ENCODE data around the gene SLC30A7. TPM values are rescaled to one million over a fixed set of nuclear protein-coding genes. Genes with fewer than 3 reads are reported as not detected.
"Not testable (repeated sequence)": the region's sequence is repeated elsewhere in the genome, so short reads cannot be mapped to it uniquely, and the experiment has no call there.

SLC30A7 gene, protein sequence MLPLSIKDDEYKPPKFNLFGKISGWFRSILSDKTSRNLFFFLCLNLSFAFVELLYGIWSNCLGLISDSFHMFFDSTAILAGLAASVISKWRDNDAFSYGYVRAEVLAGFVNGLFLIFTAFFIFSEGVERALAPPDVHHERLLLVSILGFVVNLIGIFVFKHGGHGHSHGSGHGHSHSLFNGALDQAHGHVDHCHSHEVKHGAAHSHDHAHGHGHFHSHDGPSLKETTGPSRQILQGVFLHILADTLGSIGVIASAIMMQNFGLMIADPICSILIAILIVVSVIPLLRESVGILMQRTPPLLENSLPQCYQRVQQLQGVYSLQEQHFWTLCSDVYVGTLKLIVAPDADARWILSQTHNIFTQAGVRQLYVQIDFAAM
- 43.1 and 43.7 TPM in 2 replicates for total RNA-seq

DNA sequence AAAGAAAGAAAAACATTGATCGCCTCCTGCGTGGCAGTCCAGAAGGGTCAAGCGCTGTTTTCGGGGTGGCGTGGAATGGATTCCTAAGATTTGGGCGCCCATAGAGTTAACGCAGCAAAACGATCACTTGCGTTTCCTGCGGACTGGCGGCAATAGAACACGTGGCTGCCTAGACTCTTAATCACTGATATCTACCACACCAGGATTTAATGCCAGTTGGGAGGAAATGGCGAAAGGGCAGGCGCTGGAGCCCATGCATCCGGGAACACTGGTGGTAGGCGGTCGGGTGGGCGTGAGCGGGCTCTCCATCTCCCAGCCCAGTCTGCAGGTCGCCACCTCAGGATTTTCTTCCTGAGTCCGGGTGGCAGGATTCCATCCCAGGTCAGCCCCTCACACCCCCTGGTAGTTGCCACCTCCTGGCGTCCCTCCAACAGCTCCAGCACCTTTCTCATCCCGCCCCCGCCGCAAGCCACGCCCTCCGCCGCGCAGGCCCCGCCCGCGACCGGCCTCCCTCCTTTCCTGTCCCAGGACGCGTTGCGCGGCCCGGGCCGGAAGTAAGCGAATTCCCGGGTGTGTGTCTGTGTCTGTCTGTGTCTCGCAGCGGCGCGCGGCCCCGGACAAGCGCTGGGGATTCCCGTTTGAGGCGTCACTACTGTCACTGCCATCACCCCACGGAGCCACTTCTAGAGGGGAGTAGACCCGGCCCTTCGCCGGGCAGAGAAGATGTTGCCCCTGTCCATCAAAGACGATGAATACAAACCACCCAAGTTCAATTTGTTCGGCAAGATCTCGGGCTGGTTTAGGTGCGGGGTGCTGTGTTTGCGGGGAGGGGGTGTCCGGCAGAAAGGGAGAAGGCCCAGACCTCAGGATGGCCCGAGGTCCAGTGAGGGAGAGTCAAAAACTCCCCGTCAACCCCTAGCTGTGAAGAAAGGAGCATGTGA is at the start of gene SLC30A7:
Gene SLC30A7 (plus strand): TSS at position 551 of the 941 bp plus-strand sequence. CDS start 173 bp downstream, at position 724.
- DNase-seq, result peak; percentile 93

DNA sequence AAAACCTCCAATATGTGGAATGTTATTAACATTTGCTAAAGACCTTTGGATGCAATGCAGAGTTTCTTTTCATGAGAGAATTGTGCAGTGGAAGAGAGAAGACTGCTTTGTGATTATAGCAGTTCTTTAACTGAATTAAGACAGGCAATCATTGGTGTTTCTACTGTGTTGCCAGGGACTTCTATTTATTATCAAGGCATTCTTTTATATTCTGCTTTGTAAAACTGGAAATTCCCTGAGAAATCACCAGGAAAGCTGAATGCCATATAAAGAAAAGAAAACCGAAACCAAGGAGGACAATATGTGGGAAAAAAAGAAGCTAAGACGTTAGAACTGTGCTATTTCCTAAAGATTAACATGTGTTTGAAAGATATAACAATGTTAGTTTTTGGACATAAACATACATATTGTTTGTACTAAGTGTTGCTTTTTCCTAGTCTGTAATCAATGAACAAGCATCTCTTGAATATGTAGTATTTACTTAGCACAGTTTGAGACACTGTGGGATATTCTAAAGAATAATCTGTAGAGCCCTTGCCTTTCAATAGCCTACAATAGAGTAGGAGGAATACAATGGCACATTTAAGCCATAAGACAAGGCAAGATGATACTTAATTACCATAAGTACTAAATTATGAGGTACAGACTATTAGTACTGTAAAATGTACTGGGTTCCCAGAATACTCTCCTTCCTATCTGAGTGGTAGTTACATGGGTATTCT is 48.4 kb upstream of the SLC30A7 start:
- peak; percentile 51 for DNase-seq

DNA sequence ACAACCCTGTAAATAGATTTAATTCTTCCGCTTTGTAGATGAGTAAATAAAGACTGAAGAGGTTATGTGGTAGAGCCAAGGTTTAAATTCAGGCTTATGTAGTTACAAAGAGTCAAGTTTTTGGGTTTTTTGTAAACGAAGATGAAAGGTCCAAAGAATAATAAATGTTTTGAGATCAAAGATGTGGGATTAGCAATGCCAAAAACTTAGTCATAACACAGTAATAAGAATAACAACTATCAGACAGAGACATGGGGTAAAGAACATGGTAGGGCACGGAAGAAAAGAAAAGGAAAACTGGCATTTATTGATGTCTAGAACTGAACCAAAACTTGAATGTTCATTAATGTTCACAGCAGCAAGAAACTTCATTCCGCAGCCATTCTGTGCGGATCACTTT is 44.2 kb upstream of the SLC30A7 start:
- no peak for DNase-seq

DNA sequence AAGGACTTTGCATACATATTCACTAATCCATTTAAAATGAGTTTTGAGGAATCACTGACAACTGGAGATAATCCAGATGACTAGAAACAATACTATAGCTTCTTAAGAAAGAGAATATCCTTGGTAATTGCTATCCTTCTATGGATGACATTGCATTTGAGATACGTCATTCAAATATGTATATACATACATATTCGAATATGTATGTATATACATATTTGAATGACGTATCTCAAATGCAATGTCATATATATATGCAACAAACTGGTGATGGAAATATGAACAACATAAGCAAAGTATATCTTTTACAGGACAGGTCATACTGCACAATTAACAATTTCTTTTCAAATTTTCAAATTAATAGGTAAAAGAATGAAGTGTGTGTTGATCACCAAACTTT is 42.9 kb upstream of the SLC30A7 start:
- no peak for DNase-seq

DNA sequence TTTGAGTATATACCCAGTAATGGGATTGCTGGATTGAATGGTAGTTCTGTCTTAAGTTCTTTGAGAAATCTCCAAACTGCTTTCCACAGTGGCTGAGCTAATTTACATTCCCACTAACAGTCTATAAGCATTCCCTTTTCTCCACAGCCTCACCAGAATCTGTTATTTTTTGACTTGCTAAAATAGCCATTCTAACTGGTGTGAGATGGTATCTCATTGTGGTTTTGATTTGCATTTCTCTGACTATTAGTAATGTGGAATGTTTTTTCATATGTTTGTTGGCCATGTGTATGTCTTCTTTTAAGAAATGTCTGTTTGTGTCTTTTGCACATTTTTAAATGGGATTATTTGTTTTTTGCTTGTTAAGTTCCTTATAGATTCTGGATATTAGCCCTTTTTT is 40.8 kb upstream of the SLC30A7 start:
- not testable (repeated sequence) for DNase-seq

DNA sequence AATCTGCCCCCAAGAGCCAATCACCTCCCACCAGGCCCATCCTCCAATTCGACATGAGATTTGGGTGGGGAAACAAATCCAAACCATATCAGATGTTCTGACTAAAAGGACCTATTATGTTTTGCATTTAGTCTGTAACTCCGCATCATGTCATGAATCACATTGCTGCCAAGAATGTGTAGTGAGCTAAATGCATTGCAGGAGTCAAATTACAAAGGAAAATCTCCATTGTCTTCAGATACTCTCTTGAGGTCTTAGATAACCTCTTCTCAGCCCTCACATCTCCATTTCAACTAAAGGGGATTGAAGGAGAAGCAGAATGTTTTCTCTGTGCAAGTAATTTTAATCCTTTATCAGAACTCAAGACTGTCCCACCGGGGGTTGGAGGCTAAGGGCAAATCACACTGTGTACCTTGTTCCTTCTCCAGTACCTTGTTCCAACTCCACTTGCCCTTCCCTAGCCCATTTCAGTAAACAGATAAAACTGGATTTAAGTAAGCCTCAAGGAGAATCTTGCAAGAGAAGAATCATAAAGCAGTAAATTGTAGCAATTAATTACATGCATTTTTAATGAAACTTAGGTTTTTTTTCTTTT is 35.4 kb upstream of the SLC30A7 start:
- DNase-seq, result peak; percentile 80

DNA sequence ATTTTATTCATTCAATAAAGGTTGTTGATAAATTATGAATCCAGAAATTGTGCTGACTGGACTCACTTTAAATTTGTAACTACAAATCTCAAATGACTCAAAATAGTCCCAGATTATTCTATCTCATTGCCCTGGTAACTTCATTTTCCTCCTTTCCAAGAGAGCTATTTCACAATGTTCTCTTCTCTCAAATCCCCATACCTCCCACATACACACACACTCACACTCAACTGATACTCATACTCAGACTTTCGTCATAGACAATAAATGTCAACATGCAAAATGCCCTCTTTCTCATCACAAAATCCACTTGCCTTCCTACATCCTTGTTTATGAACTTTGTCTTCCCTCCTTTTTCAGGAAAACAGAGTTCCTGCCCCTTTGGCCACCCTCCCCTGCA is 34.5 kb upstream of the SLC30A7 start:
- no peak for DNase-seq

DNA sequence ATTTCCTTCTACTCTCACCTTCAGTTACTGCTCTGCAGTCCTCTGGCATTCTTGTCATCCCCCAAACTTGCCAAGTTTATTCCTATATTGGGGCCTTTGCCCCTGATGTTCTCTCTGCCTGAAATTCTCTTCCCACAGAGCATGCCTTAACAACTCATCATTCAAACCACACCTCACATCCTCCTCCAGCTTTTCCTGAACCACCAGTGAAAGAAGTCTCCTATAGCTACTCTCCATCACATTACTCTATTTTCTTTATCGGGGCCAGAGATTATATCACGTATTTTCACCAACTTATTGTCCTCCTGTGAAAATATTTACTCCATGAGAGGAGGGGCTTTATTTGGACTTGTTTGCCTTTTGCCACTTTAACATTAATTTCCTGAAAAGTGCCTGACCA is 33.3 kb upstream of the SLC30A7 start:
- DNase-seq, result peak; percentile 13

DNA sequence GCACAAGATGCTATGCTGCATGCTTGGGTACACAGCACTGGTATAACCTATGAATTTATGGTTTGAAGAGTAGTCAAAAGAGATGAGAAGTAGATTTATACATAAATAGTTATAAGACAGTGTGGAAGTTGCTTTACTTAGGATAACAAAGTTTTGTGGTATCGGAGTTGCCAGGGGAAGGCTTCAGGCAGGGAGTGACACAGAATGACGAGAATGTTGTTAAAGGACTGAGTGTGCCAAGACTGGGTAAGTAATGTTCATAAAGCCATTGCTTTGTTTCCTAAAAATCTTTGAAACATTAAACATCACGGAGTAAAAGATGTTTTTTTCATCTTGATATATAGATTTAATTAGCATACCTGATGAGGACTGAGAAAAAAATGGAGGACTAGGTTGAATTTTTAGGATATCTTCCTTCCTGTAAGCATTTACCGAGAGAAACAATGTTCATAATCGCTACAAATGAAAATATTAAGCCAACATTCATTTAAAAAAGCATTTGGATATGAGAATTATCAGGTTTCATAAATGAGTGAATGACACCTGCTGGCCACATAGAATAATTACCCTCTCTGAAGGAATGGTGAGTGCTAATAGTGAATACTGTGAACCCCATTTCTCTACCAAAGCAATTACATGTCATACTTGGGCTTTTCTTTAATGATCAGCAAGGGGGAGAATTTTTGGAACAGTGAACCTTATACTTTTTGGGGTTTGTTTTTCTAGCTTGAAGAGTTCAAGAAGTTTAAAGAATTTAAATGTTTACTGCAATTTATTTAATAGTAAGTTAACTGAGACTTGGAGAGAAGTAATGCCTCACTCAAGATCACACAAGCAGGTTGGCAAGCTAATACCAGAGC is 29.6 kb upstream of the SLC30A7 start:
- DNase-seq, result peak; percentile 78

DNA sequence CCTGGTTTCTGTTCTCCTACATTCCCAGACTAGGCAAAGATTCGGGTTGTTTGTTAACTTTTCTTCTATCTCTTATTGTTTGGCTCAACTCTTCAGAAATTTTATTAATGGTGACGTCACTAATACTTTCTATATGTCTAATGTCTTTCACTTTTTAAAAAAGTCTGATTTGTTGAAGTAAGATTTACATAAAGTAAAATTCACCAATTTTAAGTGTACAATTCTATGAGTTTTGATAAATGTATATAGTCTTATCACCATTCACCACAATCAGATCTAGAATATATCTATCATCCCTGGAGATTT is 29.0 kb upstream of the SLC30A7 start:
- DNase-seq, result no peak

DNA sequence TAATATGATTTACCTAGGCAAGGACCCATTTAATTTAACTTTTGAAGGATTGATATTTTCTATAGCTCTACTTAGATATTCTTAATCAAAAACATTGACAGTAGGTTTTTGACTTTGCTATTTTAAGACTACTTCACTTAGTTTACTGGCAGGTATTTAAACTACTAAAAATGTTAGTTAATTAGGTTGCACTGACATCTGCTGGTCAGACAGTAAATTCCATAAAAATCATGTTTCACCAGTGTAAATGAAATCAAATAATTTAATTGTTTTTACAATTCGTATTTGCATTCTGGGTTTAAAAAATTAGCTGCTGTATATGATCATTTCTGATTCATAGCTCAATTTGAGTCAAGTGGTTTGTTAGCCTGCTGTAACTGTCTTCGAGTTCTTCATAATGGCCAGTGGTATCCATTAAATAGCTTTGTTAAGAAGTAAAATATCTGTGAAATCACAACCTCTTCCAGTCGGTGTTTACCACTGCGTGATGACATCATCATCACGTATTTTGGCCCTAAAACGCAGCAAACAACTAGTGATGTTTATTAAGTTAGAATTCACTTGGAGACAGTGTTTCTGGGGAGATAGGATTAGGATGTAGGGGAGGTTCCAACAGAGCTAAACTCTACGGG is 27.4 kb upstream of the SLC30A7 start:
- DNase-seq, result peak; percentile 76

DNA sequence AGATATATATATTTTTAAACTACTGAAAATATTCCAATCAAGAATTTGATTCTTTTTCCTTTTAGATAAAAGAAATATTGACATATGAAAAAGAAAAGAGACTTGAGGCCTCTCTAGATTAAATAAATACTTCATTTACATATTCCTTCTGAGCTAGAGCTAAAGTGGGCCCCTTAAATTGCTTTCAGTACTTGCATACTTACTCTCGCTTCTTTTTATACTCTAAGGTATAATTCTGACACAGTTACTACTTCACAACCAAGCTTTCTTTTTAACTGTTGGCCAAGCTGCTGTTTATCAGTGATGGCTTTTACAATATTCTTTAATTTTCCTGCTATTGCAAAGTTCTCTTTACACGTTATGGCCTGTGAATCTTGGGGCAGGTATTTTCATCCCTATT is 25.9 kb upstream of the SLC30A7 start:
- no peak for DNase-seq

DNA sequence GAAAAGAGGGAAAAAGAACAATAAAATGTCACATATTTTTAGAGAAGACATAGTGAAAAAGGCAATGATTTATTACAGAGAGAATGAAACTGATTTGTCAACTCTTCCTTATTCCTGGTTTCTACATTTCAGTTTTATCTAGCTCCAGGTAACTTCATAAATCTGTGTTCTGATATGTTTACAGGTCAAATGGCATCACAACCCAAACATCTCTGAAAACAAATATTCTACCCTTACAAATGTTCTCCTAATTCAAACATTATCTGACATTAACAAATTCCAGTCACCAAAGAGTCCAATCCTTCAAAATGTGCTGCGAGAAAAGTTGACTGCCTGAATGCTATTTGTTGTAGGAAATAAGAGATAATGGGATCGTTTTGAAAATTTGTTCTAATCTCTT is 21.5 kb upstream of the SLC30A7 start:
- no peak for DNase-seq

DNA sequence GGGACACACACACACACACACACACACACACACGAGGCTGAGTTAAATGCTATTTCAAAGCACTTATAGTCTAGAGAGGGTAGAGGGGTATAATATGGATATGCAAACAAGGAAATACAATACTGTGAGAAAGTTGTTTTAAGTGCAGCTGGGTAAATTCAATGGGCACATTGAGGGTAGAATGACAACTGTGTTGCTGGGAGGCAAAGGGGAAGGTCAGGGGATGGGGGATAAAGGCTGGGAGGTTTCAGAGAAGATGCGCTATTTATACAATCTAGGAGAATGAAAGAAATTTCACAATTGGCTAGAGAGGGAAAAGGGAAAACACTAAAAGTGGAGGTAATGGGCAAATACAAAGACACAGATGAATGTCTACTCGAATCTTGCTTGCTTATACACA is 20.7 kb upstream of the SLC30A7 start:
- no peak for DNase-seq

DNA sequence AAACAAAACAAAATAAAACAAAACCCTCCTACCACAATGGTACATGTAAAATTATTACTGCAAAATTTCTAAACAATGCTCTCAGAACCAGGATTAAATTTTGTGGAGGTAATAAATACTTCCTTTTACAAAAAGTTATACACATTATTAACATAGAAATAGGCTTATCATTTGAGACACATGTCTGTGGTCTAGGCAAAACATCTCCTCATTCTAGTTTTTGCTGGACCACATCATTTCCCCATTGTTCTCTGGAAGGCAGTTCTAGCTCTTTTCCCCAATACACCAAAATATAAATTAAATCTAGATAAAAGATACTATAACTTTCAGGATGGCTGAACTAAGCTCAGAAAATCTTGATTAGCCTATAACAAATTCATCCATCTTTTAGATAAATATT is 19.6 kb upstream of the SLC30A7 start:
- DNase-seq, result no peak

DNA sequence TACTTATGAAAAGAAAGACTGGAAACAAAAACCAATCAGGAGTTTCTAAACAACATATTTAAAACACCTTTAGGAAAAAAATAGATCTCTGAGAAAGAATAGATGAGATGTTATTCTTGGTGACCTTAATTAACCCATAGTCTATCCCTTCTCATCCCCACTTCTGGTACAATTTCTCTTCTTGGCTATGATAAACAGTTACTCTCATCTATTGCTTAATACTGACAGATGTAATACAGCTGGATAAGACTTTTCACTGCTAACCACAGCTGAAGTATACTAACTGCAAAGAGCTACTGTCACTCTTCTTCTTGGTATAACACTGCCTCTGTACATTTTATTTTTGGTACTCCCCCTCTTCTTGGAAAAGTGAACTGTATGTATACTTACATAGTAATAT is 16.5 kb upstream of the SLC30A7 start:
- DNase-seq, result no peak

DNA sequence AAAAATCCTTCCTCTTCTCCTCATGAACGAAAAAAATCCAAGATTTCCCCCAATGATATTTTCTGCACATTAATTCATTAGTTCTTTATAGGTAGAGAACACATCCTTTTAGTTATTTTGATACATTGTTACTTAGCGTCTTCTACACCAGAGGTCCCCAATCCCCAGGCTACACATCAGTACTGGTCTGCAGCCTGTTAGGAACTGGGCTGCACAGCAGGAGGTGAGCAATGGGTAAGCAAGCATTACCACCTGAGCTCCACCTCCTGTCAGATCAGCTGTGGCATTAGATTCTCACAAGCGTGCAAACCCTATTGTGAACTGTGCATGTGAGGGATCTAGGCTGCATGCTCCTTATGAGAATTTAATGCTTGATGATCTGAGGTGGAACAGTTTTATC is 14.2 kb upstream of the SLC30A7 start:
- no peak for DNase-seq

DNA sequence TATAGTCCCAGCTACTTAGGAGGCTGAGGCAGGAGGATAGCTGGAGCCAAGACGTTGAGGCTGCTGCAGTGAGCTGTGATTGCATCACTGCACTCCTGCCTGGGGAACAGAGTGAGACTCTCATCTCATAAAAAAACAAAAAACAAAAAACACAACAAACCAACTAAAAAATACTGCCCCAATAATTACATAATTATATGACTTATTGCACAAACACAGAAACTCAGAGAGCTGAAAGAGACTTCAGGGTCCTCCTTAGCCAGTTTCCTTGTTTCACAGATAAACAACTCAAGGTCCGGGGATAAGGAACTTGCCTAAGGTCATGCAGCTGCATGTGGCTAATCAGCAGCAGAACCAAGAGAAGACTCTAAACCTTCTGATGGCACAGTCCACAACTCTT is 13.2 kb upstream of the SLC30A7 start:
- no peak for DNase-seq

DNA sequence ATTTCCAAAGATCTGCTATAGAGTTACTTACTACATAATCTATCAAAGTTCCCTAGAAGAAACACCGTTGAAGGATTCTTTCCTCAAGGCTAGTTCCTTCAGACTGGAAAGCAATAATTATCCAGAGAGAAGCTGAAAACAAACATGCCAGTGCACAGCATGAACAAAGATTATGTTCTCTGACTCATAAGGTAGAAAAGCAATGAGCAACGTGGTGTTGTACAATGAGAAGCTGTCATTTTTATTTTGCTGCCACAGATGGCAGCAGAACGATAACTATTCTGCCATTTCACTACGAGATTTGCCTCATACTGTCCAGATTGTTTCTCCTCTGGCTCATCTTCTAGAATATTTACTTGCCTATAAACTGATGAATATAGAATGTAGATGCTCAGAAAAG is 11.9 kb upstream of the SLC30A7 start:
- peak; percentile 73 for DNase-seq

DNA sequence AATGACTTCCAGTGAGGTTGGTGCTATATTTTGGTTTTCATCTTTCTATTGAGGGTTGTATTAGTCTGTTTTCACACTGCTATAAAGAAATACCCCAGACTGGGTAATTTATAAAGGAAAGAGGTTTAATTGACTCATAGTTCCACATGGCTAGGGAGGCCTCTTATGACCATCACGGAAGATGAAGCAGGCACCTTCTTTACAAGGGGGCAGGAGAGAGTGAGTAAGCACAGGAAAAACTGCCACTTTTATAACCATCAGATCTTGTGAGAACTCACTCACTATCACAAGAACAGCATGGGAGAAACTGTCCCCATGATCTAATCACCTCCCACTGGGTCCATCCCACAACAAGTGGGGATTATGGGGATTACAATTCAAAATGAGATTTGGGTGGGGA is 6.9 kb upstream of the SLC30A7 start:
- DNase-seq, result not testable (repeated sequence)

DNA sequence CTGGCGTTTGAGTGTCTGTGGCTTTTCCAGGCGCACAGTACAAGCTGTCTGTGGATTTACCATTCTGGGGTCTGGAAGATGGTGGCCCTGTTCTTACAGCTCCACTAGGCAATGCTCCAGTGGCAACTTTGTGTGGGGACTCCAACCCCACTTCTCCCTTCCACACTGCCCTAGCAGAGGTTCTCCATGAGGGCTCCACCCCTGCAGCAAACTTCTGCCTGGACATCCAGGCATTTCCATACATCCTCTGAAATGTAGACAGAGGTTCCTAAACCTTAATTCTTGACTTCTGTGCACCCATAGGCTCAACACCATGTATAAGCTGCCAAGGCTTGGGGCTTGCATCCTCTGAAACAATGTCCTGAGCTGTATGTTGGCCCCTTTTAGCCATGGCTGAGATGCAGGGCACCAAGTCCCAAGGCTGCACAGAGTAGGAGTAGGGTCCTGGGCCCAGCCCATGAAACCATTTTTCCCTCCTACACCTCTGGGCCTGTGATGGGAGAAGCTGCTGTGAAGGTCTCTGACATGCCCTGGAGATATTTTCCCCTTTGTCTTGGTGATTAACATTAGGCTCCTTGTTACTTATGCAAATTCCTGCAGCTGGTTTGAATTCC is 5.9 kb upstream of the SLC30A7 start:
- DNase-seq, result not testable (repeated sequence)

Data from dermis blood vessel endothelial cell (primary cell).